Measurements from ENCODE around the gene PLXDC1. TPM values are rescaled to one million over a fixed set of nuclear protein-coding genes. Genes with fewer than 3 reads are reported as not detected.

Gene PLXDC1
- total RNA-seq: 1 to 10 TPM in 1 of 2 experiments, under 1 TPM in 1; 0.71 to 1.1 TPM

- ChIA-PET CTCF (interaction anchor here (0.5 to 5.3 kb wide), 5 partner anchors 15 to 169 kb away, joined by 3 to 64 read pairs (median 12); partner anchors contain the start of gene ARL5C), POLR2A (interaction anchor here (0.5 kb wide), 1 partner anchor 704 kb away, joined by 3 read pairs; no protein-coding TSS in a partner anchor)
Measured at GRCh38 chr17:39151150-39151942, at the start of gene PLXDC1. PLXDC1 (minus strand) TSS chr17:39151637; CDS start chr17:39151437, 200 bp downstream.

DNA sequence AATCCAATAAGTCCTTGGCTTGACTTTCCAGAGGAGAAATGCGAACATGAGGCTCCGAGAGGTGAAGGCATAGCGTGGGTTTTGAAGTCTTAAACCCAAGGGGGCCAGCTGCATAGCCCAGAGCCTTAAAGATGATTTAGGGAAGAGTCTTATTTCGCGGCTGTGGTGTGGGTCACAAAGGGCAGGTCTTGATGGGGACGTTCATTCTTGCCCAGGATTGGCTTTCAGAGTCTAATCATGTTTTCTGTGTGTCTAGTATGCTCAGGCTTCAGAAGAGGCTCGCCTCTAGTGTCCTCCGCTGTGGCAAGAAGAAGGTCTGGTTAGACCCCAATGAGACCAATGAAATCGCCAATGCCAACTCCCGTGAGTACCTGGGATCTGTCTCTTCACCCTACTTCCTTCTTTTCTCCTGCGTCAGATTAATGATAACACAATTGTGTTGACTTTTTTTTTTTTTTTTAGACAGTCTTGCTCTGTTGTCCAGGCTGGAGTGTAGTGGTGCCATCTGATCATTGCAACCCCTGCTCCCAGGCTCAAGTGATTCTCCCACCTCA, 49.6 kb upstream of the PLXDC1 start:
- ChIA-PET CTCF (interaction anchor here (0.7 to 10.6 kb wide), 3 partner anchors 11 to 35 kb away, joined by 5 to 205 read pairs (median 6); no protein-coding TSS in a partner anchor), POLR2A (interaction anchor here (0.9 kb wide), 1 partner anchor 330 kb away, joined by 3 read pairs; the partner anchor contains the start of gene LASP1)

- POLR2A ChIA-PET: interaction anchor here (0.6 to 2.0 kb wide), 8 partner anchors 9 to 448 kb away, joined by 3 to 8 read pairs (median 5); no protein-coding TSS in a partner anchor
Measured at GRCh38 chr17:39200070-39200879, 48.8 kb upstream of the PLXDC1 start, which contains the start of gene RPL19. RPL19 (plus strand) TSS chr17:39200283; CDS start chr17:39200345, 62 bp downstream.

DNA sequence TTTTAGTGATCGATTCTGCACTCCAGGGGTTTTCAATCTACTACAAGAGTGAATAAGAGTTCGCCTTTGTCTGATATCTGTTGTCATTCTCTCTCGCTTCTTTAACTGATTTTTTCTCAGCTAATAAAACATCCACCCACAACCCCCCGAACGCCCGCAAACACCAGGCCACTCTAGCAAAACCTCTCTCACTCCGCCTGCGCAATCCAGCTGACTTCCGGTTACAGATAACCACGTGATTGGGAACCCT, 48.3 kb upstream of the PLXDC1 start:
- ChIA-PET POLR2A (interaction anchor here (0.6 to 2.0 kb wide), 7 partner anchors 10 to 448 kb away, joined by 3 to 8 read pairs (median 6); no protein-coding TSS in a partner anchor), CTCF (interaction anchor here (0.7 to 2.6 kb wide), 9 partner anchors 8 to 216 kb away, joined by 3 to 13 read pairs (median 4); partner anchors contain the start of gene ARL5C)

More at GRCh38 chr17:39200070-39200879, 48.8 kb upstream of the PLXDC1 start, which contains the start of gene RPL19:
- CTCF ChIA-PET: interaction anchor here (1.0 to 2.6 kb wide), 8 partner anchors 8 to 217 kb away, joined by 3 to 13 read pairs (median 4); partner anchors contain the start of gene ARL5C

GRCh38 chr17:39198186-39198566, 46.7 kb upstream of the PLXDC1 start:
- POLR2A ChIA-PET: no interaction called here
- CTCF ChIA-PET: interaction anchor here (0.6 to 2.6 kb wide), 3 partner anchors 33 to 267 kb away, joined by 3 to 13 read pairs (median 5); partner anchors contain the start of gene ARL5C

DNA sequence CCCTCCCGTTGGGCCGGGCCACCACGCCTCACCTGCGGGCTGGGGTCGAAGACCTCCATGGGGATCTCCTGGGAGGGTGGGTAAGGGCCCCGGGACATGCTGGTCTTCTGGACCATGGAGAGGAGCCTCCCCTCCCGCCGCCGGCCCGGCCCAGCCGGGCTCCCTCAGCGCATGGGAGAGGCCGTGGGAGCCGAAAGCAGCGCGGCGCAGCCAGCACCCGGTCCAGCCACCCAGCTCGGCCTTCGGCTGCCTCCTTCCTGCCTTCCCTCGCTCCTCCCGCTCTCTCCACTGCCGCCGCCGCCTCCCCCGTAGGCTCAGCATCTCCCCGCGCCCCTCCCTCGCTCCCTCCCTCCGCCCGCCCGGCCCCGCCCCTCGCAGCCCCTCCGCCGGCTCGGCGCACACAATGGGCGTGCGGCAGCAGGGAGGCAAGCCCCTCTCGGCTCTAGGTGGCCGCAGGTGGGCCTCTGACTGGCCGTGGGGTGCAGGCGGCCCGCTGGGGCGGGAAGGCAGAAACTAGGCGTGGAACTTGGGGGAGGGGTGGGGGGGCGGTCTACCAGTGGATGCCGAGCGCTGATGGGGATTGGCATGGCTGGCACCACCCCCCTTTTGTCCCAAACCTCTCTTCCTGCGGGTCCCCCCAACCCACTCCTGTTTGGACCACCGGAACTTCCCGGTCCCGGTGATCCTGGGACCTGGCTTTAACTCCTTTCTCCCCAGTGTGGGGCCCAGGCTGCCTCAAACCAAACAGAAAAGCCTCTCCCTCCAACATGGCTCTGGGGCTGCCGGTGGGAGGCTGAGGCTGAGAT, 46.1 kb upstream of the PLXDC1 start, which contains the start of gene CACNB1:
TSS of gene CACNB1 (minus strand) at position 290 of the 806 bp plus-strand sequence. CDS start at position 116, 174 bp downstream.
- CTCF ChIA-PET: no interaction called here

DNA sequence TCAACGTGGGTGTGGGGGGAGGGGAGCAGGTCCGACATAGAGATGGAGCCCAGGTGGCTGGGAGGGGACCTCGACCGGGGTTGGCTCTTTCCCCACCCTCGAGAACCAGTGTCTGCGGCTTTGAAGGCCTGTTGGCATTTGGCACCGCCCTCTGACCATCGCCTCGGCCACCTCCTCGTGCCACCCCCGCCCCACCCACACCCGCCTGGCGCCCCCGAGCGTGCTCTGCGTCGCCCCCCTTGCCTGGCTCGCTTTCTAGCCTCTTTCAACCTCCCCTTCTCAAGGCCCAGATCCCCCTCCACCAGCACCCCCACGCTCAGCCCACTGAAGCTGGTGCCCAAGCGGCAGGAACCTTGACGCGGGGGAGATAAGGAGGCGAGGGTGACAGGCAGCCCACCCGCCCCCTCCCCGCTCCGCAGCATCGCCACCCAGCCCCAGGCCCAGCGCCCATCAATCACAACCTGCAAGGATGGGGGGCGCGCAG, 45.4 kb upstream of the PLXDC1 start:
- ChIA-PET CTCF (interaction anchor here (2.0 to 2.3 kb wide), 2 partner anchors 14 to 32 kb away, joined by 5 to 6 read pairs; no protein-coding TSS in a partner anchor), POLR2A (no interaction called here)

More for the DNA sequence above, 46.1 kb upstream of the PLXDC1 start, which contains the start of gene CACNB1:
- POLR2A ChIA-PET: no interaction called here

DNA sequence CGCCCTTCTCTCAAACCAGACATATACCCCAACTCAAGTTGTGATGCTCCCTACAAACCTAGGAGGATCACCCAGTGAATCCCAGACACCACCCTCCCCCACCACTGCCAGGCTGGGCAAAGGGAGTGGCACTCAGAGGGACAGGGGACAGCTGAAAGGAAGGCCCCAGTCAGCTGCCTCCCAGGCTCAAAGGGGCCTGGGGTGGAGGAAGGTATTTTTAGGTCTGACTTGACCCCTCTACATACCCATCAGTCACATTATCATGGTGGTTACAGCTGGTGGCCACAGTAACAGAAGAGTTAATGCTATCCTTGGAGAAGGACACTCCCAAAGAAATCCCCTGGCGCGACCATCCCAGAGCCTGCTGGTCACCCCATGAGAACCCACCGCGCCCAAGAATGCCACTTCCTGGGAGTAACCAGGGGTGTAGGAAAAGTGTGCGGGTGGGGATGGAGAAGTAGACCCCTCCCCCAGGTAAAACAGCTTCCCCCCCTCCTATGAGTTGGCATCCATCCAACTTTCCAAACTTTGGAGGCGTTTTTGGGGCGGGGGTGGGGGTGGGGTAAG, 44.9 kb upstream of the PLXDC1 start:
- ChIA-PET CTCF (interaction anchor here (1.2 to 2.3 kb wide), 5 partner anchors 10 to 41 kb away, joined by 3 to 10 read pairs (median 6); no protein-coding TSS in a partner anchor), POLR2A (no interaction called here)

DNA sequence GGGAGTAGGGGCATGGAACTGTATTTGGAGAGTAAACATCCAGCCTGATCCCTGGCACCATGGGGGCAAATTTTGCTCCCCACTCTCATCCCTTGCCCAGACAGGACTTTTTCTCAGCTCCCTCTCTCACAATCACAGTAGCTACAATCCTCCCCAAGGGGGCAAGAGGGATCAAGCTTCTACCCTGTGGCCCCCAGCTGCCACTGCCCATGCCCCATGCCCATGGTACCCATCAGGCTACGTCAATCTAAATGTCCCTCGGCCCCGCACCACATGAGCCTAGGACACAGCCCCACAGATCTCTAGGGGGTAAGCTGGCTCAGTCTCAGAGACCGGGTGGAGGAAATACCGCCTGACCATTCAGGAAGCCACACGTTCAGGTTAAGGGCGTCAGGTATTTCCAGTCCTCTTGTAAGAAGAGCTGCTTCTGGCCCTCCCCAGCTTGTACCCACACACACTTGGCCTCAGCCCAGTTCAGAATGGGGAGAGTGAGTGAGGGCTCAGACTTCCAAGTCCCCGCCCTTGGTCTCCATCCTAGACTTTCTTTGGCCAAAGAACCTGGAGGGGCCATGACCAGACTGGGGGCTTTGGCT, 44.2 kb upstream of the PLXDC1 start:
- ChIA-PET POLR2A (no interaction called here), CTCF (interaction anchor here (0.6 to 2.3 kb wide), 6 partner anchors 11 to 41 kb away, joined by 3 to 10 read pairs (median 6); no protein-coding TSS in a partner anchor)

GRCh38 chr17:39194985-39195524, 43.6 kb upstream of the PLXDC1 start:
- CTCF ChIA-PET: interaction anchor here (0.6 to 2.3 kb wide), 6 partner anchors 12 to 42 kb away, joined by 3 to 10 read pairs (median 6); no protein-coding TSS in a partner anchor
- POLR2A ChIA-PET: no interaction called here

DNA sequence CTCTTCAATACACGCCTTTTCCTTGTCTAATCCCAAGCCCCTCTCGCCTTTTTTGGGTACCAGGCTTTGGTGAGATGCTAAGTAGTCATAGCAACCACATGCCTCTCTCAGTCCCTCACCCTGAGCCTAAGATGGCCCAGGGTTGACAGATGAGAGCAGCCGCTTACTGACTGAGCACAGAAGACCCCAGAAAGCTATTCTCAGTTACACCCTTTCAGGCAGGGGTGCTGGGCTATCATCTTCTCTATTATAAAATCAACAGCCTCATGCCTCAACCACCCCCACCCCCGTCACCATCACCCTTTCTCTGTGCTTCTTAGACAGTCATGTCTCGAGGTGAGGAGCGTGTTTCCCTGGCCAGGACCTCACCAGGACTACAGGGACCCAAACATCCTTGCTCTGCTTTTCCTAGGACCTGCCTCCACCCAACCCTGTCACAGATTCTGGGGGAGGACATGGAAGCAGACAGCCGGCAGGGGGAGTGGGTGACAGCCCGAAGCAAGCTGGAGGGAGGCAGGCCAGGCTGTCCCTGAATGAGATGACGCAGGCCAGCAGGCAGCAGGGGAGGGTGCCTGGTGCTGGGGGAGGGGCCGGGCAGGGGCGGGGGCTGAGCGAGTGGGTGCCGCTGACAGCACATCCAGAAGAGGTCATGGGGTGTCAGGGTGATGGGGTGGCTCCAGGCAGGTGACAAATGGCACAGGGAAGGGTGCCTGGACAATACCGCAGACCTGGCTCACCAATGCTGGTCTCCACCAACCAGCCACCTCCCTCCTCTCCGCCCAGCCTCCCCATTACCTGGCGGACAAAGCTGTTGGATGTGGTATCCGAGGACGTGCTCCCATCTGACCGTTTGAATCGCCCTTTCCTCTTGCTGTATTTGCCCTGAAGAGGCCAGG, 42.9 kb upstream of the PLXDC1 start:
- POLR2A ChIA-PET: no interaction called here

GRCh38 chr17:39193346-39193745, 41.9 kb upstream of the PLXDC1 start:
- POLR2A ChIA-PET: no interaction called here
- CTCF ChIA-PET: interaction anchor here (1.0 to 3.2 kb wide), 2 partner anchors 18 to 39 kb away, joined by 5 to 13 read pairs; no protein-coding TSS in a partner anchor

More for the DNA sequence above, 42.9 kb upstream of the PLXDC1 start:
- CTCF ChIA-PET: interaction anchor here (1.8 to 3.2 kb wide), 2 partner anchors 19 kb away, joined by 10 to 13 read pairs; no protein-coding TSS in a partner anchor

DNA sequence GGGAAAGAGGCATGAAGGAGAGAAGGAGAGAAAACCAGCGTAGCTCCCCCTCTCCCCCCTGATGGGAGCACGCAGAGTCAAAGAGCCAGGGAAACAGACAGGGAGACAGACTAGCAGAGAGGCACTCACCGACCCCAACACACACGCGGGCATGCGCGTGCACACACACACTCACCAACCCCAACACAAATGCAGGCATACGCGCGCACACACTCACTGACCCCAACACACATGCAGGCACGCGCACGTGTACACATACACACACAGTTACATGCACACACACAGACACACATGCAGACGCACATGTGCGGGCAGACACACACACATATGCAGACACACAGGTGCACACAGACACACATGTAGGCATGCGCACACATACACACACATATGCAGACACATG, 41.5 kb upstream of the PLXDC1 start:
- CTCF ChIA-PET: interaction anchor here (1.0 to 3.2 kb wide), 2 partner anchors 18 to 39 kb away, joined by 5 to 13 read pairs; no protein-coding TSS in a partner anchor
- POLR2A ChIA-PET: no interaction called here

GRCh38 chr17:39191750-39192510, 40.5 kb upstream of the PLXDC1 start:
- ChIA-PET CTCF (interaction anchor here (0.9 to 3.2 kb wide), 2 partner anchors 8 to 17 kb away, joined by 3 to 13 read pairs; partner anchors contain the start of gene RPL19), POLR2A (no interaction called here)
